Measurements from ENCODE around the gene USP24. TPM values are rescaled to one million over a fixed set of nuclear protein-coding genes. Genes with fewer than 3 reads are reported as not detected.

Gene USP24
- total and polyA plus RNA-seq, 2 donors (not counting 3 experiments of a cell fraction or from before 2014, with no cell fraction given) = 8.2 to 30.0 TPM

DNA sequence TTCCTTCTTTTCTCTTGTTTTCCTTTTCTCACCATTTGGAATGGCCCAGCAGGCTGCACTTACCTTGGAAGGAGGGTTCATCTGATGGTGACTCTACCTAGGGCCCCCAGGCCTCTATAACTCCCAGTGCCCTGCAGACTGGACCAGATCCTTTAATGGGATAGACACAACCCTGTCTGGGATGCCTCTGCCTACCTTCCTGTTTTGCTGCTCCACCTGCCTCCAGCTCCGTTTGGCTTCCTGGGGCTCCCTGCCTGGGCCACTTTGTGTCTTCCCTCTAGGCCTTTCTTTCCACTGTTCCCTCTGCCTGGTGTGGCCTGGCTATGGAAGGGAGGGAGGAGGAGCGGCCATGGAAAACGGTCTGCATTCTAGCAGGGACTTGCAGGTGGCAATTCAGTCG is 168.3 kb downstream of the USP24 start:
- POLR2A ChIA-PET = no interaction called here
- Histone ChIP-seq H3K27me3 (ENCODE audit: control insufficient read depth in 2 of 2, insufficient read depth in 2 of 2, low read length in 2 of 2) (peaks cover 7% of the 10 kb centered on the region in 2 experiments), H3K79me2 (ENCODE audit: control insufficient read depth, insufficient read depth, low read length) (no peaks in the 10 kb centered on the region), H4K20me1 (replicated peaks; ENCODE audit: control insufficient read depth, extremely low read depth, insufficient read depth, low read length) (no peaks in the 10 kb centered on the region), H3K4me2 (ENCODE audit: insufficient read depth, low read length) (no peak overlapping the region), H3K9me1 (replicated peaks; ENCODE audit: control insufficient read depth, extremely low read depth, insufficient read depth, low read length) (no peaks in the 10 kb centered on the region), H3K9me3 (replicated peaks; ENCODE audit: control insufficient read depth, insufficient read depth, low read length) (no peaks in the 10 kb centered on the region), H3K36me3 (ENCODE audit: control insufficient read depth in 2 of 2, extremely low read depth in 1 of 2, insufficient read depth in 2 of 2, low read length in 2 of 2) (no peaks in the 10 kb centered on the region), H3K27ac (ENCODE audit: insufficient read depth, low read depth, low read length) (no peak overlapping the region), H3K4me1 (ENCODE audit: control insufficient read depth, extremely low read depth, insufficient read depth, low read length) (no peaks in the 10 kb centered on the region), H2AFZ (ENCODE audit: low read depth, low read length) (no peak overlapping the region), H3K4me3 (replicated peaks in 1 of 3; ENCODE audit: insufficient read depth in 1 of 3, low read depth in 1 of 3, low read length in 3 of 3) (no peak overlapping the region), H3K9ac (replicated peaks; ENCODE audit: extremely low read depth, insufficient read depth, low read length) (no peak overlapping the region)
- no peak for DNase-seq (ENCODE audit: low read depth, low spot score)
- TF ChIP-seq MYC (IDR thresholded peaks at IDR 0.05; ENCODE audit: low read depth, low read length) = no peak
- TF ChIP-seq JUN (IDR thresholded peaks at IDR 0.05; ENCODE audit: borderline replicate concordance, insufficient read depth, insufficient read length, low read depth) = no peak
- TF ChIP-seq EZH2 (IDR thresholded peaks at IDR 0.05; ENCODE audit: borderline replicate concordance, low read depth, low read length, severe bottlenecking) = no peak
- intact Hi-C loops (cut with micrococcal nuclease) (no loop called here), dilution Hi-C loops (cut with MboI; ENCODE audit: extremely low pct_ligation_motif_present, low sequenced_read_pairs) (no loop called here)
- no peak for FAIRE-seq
- no TSS peak for BruUV-seq (replicated peaks)
- CTCF ChIA-PET = interaction anchor here (1.7 kb wide), 1 partner anchor 25 kb away, joined by 5 read pairs; no protein-coding TSS in a partner anchor

DNA sequence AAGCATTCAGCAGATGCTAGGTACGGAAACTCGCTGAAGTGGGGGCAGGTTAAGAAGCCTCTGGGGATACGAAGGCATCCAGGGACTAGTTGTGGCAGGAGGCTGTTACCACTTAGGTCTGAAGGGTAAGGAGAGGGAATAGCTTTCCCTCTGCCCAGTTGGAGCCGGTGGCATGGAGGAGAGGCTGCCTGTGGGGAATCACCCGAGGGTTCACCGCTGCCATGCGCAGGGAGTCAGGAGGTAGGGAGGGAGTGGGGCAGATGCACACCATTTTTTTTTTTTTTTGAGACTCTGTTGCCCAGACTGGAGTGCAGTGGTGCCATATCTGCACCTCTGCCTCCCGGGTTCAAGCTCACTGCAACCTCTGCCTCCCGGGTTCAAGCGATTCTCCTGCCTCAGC is 169.7 kb downstream of the USP24 start:
- ChIA-PET CTCF (no interaction called here), POLR2A (interaction anchor here (0.7 kb wide), 1 partner anchor 42 kb away, joined by 5 read pairs; no protein-coding TSS in a partner anchor)
- Histone ChIP-seq H3K4me3 (replicated peaks in 1 of 3; ENCODE audit: insufficient read depth in 1 of 3, low read depth in 1 of 3, low read length in 3 of 3) (no peak overlapping the region), H4K20me1 (replicated peaks; ENCODE audit: control insufficient read depth, extremely low read depth, insufficient read depth, low read length) (no peaks in the 10 kb centered on the region), H3K36me3 (ENCODE audit: control insufficient read depth in 2 of 2, extremely low read depth in 1 of 2, insufficient read depth in 2 of 2, low read length in 2 of 2) (no peaks in the 10 kb centered on the region), H3K4me1 (ENCODE audit: control insufficient read depth, extremely low read depth, insufficient read depth, low read length) (no peaks in the 10 kb centered on the region), H3K9me3 (replicated peaks; ENCODE audit: control insufficient read depth, insufficient read depth, low read length) (no peaks in the 10 kb centered on the region), H3K27me3 (ENCODE audit: control insufficient read depth in 2 of 2, insufficient read depth in 2 of 2, low read length in 2 of 2) (peaks cover 19% of the 10 kb centered on the region in 2 experiments), H3K4me2 (ENCODE audit: insufficient read depth, low read length) (no peak overlapping the region), H3K79me2 (ENCODE audit: control insufficient read depth, insufficient read depth, low read length) (no peaks in the 10 kb centered on the region), H3K9ac (replicated peaks; ENCODE audit: extremely low read depth, insufficient read depth, low read length) (no peak overlapping the region), H2AFZ (ENCODE audit: low read depth, low read length) (no peak overlapping the region), H3K27ac (ENCODE audit: insufficient read depth, low read depth, low read length) (no peak overlapping the region), H3K9me1 (replicated peaks; ENCODE audit: control insufficient read depth, extremely low read depth, insufficient read depth, low read length) (no peaks in the 10 kb centered on the region)
- TF ChIP-seq MYC (IDR thresholded peaks at IDR 0.05; ENCODE audit: low read depth, low read length) (no peak), JUN (IDR thresholded peaks at IDR 0.05; ENCODE audit: borderline replicate concordance, insufficient read depth, insufficient read length, low read depth) (no peak)
- intact Hi-C loops (cut with micrococcal nuclease) = no loop called here
- no TSS peak for BruUV-seq (replicated peaks)
- dilution Hi-C loops (cut with MboI; ENCODE audit: extremely low pct_ligation_motif_present, low sequenced_read_pairs) = no loop called here
- no peak for FAIRE-seq
- no peak for DNase-seq (ENCODE audit: low read depth, low spot score)

Measured in endothelial cell of umbilical vein (primary cell).